ENCODE measurements around the gene THAP7.
"Not testable (repeated sequence)": the region's sequence is repeated elsewhere in the genome, so short reads cannot be mapped to it uniquely, and the experiment has no call there.

THAP7 gene

GRCh38 chr22:21001601-21002325, at the start of gene THAP7:
Gene THAP7 (minus strand): TSS chr22:21002118. CDS start chr22:21001911, 207 bp downstream.
- peak within 1 kb of the TSS; percentile 80 for H3K4me3 ChIP-seq (ENCODE audit: low read depth, low read length)
- DNase-seq (ENCODE audit: low read depth): peak; percentile 89
- no peak for TF ChIP-seq CTCF (IDR thresholded peaks at IDR 0.05; ENCODE audit: low read depth, low read length, missing control alignments)

- TF ChIP-seq CTCF (IDR thresholded peaks at IDR 0.05; ENCODE audit: low read depth, low read length, missing control alignments): no peak
- no peak overlapping the region for H3K4me3 ChIP-seq (ENCODE audit: low read depth, low read length)
- no peak for DNase-seq (ENCODE audit: low read depth)
These were observed 49.4 kb upstream of the THAP7 start for GRCh38 chr22:21051145-21051830.

- not testable (repeated sequence) for H3K4me3 ChIP-seq (ENCODE audit: low read depth, low read length); DNase-seq (ENCODE audit: low read depth)
These were observed 47.0 kb upstream of the THAP7 start for GRCh38 chr22:21048965-21049364.

GRCh38 chr22:21048448-21048847, 46.5 kb upstream of the THAP7 start:
- not testable (repeated sequence) for DNase-seq (ENCODE audit: low read depth)

GRCh38 chr22:21047730-21048129, 45.8 kb upstream of the THAP7 start:
- no peak for DNase-seq (ENCODE audit: low read depth)
- H3K4me3 ChIP-seq (ENCODE audit: low read depth, low read length): no peak overlapping the region
- TF ChIP-seq CTCF (IDR thresholded peaks at IDR 0.05; ENCODE audit: low read depth, low read length, missing control alignments): no peak

More at GRCh38 chr22:21048448-21048847, 46.5 kb upstream of the THAP7 start:
- not testable (repeated sequence) for H3K4me3 ChIP-seq (ENCODE audit: low read depth, low read length)

- DNase-seq (ENCODE audit: low read depth): no peak
- no peak overlapping the region for H3K4me3 ChIP-seq (ENCODE audit: low read depth, low read length)
- no peak for TF ChIP-seq CTCF (IDR thresholded peaks at IDR 0.05; ENCODE audit: low read depth, low read length, missing control alignments)
These were observed 45.2 kb upstream of the THAP7 start for GRCh38 chr22:21047035-21047661.

GRCh38 chr22:21045585-21046294, 43.8 kb upstream of the THAP7 start, which contains the start of gene LRRC74B:
Gene LRRC74B (plus strand): TSS chr22:21045946. CDS start chr22:21045987, 41 bp downstream.
- DNase-seq (ENCODE audit: low read depth): peak; percentile 16
- no peak for TF ChIP-seq CTCF (IDR thresholded peaks at IDR 0.05; ENCODE audit: low read depth, low read length, missing control alignments)
- no peak within 1 kb of the TSS for H3K4me3 ChIP-seq (ENCODE audit: low read depth, low read length)
